ENCODE measurements around the gene CCDC198.

The CCDC198 gene

DNA sequence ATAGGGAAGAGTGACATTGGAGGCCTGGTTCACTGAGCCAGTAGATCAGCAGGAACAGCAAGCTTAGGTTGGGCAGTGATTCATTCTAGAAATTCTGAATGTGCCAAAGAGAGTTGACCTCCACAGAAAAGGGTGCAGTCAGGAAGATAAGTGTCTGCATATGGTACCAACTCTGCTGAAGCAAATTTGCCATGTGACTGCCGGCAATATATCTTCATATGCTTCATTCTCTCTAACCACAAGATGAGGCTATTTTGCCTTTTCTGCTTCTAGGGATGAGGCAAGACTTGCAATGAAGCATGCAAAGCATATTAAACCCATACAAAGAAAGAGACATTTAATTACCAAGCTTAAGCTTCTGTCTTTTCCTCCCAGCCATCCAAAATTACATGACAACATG is 13.6 kb downstream of the CCDC198 start:
- in situ Hi-C loops (cut with HindIII; ENCODE audit: low sequenced_read_pairs): loop anchor here (25.0 kb wide), 1 partner anchor 582 kb away; no protein-coding TSS in a partner anchor
- TF ChIP-seq, protein P1, sequence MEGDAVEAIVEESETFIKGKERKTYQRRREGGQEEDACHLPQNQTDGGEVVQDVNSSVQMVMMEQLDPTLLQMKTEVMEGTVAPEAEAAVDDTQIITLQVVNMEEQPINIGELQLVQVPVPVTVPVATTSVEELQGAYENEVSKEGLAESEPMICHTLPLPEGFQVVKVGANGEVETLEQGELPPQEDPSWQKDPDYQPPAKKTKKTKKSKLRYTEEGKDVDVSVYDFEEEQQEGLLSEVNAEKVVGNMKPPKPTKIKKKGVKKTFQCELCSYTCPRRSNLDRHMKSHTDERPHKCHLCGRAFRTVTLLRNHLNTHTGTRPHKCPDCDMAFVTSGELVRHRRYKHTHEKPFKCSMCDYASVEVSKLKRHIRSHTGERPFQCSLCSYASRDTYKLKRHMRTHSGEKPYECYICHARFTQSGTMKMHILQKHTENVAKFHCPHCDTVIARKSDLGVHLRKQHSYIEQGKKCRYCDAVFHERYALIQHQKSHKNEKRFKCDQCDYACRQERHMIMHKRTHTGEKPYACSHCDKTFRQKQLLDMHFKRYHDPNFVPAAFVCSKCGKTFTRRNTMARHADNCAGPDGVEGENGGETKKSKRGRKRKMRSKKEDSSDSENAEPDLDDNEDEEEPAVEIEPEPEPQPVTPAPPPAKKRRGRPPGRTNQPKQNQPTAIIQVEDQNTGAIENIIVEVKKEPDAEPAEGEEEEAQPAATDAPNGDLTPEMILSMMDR (IDR thresholded peaks at IDR 0.05; ENCODE audit: low read depth, low read length, missing control alignments): no peak
- no peak for DNase-seq (ENCODE audit: low read depth)
- H3K4me3 ChIP-seq (ENCODE audit: low read depth, low read length): no peak overlapping the region

DNA sequence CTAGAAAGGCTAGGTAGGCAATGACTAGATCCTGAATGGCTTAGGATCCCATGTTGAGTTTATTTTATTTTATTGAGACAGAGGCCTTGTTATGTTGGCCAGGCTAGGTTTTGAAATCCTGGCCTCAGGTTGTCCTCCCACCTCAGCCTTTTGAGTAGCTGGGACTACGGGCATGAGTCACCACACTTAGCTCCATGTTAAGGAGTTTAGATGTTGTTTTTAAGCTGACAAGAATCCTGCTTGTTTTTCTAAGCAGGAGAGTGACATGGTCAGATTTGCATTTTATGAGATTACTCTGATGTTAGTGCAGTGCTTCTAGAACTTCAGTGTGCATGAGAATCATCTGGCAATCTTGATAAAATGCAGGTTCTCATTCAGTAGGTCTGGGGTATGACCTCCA is 14.5 kb downstream of the CCDC198 start:
- no peak overlapping the region for H3K4me3 ChIP-seq (ENCODE audit: low read depth, low read length)
- no peak for DNase-seq (ENCODE audit: low read depth)
- TF ChIP-seq, protein P1 (IDR thresholded peaks at IDR 0.05; ENCODE audit: low read depth, low read length, missing control alignments): no peak
- in situ Hi-C loops (cut with HindIII; ENCODE audit: low sequenced_read_pairs): loop anchor here (25.0 kb wide), 1 partner anchor 583 kb away; no protein-coding TSS in a partner anchor

DNA sequence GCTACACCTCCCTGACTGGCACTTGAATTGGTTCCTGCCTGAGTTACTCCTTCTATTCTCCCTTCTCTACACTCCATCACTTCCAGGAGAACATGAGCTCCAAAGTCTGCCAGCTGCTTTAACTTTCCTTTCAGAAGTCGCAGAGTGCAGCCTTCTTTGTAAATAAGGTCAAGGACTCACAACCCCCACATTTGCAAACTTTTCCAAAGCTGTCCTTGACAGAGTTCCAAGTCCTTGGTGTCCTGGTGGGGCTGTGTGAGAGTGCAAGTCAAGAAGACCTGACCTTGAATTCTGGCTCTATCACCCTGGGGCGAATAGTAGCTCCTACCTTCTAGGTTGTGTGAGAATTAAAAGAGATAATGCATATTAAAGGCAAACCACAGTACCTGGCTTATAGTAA is 15.6 kb downstream of the CCDC198 start:
- H3K4me3 ChIP-seq (ENCODE audit: low read depth, low read length): no peak overlapping the region
- no peak for DNase-seq (ENCODE audit: low read depth)
- TF ChIP-seq, protein P1 (IDR thresholded peaks at IDR 0.05; ENCODE audit: low read depth, low read length, missing control alignments): no peak
- in situ Hi-C loops (cut with HindIII; ENCODE audit: low sequenced_read_pairs): loop anchor here (25.0 kb wide), 1 partner anchor 584 kb away; no protein-coding TSS in a partner anchor

DNA sequence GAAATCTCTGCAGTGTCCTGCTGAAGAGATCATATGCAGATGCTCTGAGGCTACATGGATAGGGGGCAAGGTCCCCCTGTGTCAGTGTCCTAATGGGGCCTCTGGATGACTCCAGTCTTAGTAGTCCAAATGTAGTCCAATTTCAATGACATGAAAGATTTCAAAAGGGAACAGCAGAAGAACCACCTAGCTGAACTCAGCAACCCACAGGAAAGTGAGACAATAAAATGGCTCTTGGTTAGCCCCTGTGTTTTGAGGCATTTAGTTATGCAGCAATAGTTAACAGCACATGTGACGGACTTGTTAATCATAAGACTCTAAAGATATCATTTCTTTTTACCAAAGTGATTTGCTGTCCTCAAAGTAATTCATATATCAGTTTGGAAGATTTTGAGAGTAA is 22.7 kb downstream of the CCDC198 start:
- TF ChIP-seq, protein P1 (IDR thresholded peaks at IDR 0.05; ENCODE audit: low read depth, low read length, missing control alignments): no peak
- DNase-seq (ENCODE audit: low read depth): no peak
- no peak overlapping the region for H3K4me3 ChIP-seq (ENCODE audit: low read depth, low read length)
- in situ Hi-C loops (cut with HindIII; ENCODE audit: low sequenced_read_pairs): no loop called here

DNA sequence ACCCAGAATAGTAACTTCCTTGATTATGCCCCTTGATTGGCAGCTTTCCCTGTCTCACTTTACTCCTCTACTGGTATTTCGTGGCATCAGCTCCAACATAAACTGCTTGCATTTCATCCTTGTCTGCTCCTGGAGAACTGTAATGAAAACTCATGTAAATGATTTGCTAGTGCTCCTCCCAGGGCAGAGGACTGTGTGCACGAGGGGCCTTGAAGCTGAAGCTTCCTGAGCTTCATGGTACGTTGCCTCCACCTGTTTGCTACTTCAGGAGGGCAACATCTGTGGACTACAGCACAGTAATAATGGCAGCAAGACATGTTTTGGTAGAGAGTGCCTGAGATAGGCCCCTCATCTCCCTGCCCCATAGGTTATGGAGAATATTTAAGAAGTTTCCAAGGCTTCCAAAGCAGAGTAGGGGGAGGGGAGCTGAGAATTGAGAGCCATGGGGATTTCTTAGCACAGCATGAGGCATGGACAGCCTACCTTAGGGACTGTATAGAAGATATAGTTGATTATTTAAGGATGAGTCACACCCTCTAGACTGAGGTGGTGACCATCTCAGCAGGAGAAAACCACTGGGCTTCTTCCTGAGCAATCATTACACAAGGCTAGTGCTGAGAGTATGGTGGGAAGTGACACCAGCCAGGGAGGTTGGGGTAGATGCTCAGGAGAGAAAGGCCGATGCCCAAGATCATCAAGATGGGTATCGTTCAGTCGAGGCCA is 29.5 kb downstream of the CCDC198 start:
- TF ChIP-seq, protein P1 (IDR thresholded peaks at IDR 0.05; ENCODE audit: low read depth, low read length, missing control alignments): no peak
- no peak overlapping the region for H3K4me3 ChIP-seq (ENCODE audit: low read depth, low read length)
- DNase-seq (ENCODE audit: low read depth): no peak
- in situ Hi-C loops (cut with HindIII; ENCODE audit: low sequenced_read_pairs): no loop called here

DNA sequence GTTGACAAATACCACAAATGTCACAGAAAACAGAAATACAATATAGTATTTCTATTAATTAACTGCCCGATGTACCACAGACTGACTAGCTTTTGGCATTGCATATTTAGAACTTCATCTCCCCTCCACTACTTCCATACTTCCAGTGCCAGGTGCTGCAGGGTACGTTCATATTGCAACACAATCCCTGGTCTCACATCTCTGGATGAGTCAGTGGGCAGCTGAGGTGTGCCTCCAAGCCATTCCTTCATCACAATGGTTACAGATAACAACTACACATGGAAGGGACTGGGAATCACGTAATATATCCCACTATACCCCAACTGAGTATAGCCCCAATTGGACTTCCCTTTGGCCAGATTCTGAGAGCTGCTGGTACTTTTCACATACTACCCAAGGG is 31.1 kb downstream of the CCDC198 start:
- no peak for DNase-seq (ENCODE audit: low read depth)
- in situ Hi-C loops (cut with HindIII; ENCODE audit: low sequenced_read_pairs): no loop called here
- no peak overlapping the region for H3K4me3 ChIP-seq (ENCODE audit: low read depth, low read length)
- TF ChIP-seq, protein P1 (IDR thresholded peaks at IDR 0.05; ENCODE audit: low read depth, low read length, missing control alignments): no peak
